Muscle of back (tissue), 11 donors: Measurements from ENCODE around the gene GCNT1. TPM values are rescaled to one million over a fixed set of nuclear protein-coding genes. Genes with fewer than 3 reads are reported as not detected.
"Not testable (repeated sequence)": the region's sequence is repeated elsewhere in the genome, so short reads cannot be mapped to it uniquely, and the experiment has no call there.

Source experiments
- DNase-seq, 3 donors: peaks; one replicate each; pipeline versions ENCODE4 v3.0.0 to v3.0.0-alpha.2; 2013
- polyA plus RNA-seq, 10 donors: library from polyadenylated mRNA; unstranded; fragments of 120-200 nt; gene quantifications; one replicate each; pipeline ENCODE4 v1.2.1, GENCODE V29; 2013; ENCODE audit not compliant: insufficient read length in 10 of 10

The GCNT1 gene
- polyA plus RNA-seq, 10 donors = 1.9 to 6.4 (median 3.6) TPM

DNA sequence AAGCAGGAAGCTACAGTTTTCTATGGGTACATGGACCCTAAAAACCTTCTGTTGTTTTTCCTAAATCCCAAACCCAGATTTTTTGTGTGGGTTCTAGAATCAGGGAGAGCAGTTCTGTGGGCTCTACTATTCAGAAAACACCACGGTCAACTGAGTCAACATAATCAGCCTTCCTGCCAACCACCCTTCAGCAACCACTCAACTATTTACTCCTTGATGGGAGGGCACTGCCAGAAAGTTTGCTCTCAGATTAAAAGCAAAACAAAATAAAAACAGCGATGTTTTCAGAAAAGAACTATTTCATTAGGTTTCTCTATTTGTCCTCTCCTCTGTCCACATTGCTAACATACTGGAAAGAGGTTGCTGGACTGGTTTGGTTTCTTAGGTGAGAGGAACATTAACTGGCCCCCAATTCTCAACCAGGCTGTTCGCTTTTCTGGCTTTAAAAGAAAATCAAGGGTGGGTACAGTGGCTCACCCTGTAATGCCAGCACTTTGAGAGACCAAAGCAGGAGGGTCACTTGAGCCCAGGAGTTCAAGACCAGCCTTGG is 72.3 kb downstream of the GCNT1 start:
- DNase-seq = no peak

DNA sequence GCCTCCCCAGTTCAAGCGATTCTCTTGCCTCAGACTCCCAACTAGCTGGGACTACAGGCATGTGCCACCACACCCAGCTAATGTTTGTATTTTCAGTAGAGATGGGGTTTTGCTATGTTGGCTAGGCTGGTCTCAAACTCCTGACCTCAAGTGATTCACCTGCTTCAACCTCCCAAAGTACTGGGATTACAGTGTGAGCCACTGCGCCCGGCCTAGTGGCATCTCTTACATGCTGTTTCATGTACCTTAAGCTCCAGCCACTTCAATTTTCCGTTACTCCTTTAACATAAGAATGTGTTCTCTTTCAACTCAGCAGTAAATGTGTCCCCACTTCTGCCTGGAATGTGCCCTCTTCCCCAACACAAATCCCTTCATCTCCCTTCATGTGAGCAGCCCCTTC is 73.9 kb downstream of the GCNT1 start:
- DNase-seq = not testable (repeated sequence)

DNA sequence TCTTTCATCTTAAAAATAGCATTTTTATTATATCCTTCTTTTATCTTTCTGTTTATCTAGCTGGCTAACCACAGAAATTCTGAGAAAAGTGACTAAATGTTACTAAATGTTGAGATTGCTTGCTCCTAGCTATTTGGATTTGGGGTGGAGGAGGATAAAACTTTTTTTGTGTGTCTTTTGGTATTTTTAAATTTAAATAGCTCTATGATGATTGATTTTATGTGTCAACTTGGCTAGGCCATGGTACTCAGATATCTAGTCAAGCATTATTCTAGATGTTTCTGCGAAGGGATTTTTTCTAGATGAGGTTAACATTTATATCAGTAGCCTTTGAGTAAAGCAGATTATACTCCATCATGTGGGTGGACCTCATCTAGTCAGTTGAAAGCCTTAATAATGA is 75.0 kb downstream of the GCNT1 start:
- DNase-seq = peak in 1 of 3 donors; percentile 50

DNA sequence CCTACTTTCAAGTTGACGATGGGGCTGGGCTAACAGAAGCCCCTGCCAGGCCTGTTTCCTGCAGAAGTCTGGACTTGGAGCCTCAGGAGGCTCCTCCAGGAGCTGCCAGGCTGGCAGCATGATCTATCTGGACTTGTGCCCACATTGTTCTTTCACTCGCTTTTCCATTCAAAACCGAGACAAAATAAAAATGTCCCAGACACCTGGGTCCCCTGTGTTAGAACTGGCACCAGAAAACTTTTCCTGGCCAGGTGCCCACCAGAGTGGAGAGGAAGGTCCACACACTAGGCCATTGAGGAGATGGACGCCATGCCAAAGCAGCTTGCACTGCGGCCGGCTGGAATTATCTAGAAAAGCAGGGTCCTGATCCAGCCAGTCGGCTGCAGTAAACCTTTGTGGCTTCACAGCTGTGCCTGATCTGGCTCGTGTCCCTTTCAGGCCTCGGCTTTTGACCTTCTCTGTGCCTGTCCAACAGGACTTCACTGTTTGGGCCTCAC is 78.2 kb downstream of the GCNT1 start:
- DNase-seq = peak in 1 of 3 donors; percentile 37

DNA sequence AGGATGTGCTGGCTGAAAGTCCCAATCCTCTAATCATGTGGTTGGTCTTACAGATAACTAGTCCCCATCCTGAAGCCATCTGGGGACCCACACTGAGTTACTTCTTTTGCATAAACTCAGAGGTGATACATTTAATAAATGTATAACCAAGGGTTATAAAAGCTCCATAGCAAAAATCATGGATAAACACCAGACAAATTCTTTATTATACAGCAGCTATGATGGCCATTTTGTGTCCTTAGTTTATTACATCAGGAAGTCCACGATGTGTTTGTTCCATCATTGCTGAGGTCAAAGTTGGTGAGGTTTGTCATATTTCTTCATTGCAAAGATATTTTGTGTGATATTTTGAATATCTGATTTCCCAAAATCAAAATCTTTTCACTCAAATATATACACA is 80.2 kb downstream of the GCNT1 start:
- DNase-seq = no peak

DNA sequence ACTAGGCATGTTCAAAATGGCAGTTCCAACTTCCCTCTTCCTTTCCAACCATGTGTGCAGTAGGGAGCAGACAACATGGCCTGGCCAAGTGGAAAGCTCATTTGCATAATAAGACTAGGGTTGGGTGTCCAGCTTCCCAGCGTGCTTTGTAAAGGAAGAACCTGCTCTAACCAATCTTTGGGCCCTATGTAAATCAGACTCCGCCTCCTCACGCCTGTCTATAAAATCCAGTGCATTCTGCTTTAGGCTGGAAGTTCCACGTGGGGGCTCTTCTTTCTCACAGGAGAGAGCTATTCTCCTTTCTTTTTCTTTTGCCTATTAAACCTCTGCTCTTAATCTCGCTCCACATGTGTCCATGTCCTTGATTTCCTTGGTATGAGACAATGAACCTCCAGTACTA is 83.4 kb downstream of the GCNT1 start:
- DNase-seq = no peak

DNA sequence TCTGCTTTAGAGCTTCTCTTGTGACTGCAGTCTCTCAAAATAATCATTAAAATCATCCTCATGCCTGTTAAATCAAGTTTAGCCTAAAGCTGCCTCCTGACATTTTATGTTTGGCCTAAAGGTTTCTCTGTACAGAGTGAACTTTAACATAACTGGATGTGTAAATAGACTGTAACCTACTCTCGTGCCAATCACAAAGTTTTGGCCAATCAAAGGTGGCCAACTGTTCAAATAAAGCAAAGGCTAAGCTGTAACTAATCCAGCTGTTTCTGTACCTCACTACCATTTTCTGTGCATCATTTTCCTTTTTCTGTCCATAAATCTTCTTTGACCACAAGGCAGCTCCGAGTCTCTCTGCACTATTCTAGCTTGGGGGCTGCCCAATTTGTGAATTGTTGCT is 86.2 kb downstream of the GCNT1 start:
- no peak for DNase-seq

DNA sequence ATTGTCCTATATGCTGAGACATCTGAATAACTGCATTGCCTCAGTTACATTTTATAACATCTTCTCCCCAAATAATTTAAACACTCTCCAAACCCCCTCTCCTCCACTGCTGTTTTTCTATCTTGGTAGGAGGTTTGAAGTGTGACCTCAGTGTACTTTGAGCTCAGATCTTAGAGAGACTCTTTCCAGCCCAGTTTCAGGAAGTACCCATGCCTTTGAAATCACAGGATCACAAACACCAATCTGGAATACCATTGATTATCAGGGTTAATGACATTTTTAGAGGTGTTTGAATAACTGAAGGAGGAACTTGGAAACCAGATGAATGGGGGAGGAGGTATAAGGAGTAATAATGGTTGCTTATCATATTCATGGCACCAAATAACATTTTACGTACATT is 93.2 kb downstream of the GCNT1 start:
- no peak for DNase-seq

DNA sequence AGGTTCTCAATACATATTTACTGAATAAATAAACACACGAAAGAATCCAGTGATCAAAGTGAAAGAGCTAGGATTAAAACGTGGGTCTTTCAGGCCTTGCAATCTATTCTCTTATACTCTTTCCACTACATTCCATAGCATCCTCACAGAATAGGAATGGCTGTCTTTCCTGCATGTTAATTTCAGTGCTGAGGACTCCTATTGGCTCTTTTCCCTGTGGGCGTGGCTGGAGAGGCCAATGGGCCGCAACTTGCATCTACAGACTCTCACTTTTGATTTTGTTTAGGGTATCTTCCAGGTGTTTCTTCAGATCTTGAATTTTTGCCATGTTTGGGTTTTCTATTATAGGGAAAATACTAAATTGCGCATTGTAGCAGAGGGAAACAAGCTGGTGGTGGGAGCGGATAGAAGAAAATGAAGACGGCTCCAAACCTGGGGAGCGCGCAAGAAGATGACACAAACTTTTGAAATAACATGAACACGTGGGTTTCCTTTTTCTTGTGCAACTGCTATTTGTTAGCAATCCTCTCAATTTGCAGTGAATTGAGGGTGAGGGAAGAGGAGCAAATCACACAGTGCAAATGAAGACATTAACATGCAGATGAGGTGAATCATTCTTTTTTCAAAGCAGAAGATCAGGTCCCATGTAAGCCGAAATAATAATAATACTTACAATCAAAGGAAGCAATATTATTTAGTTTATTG is 93.9 kb downstream of the GCNT1 start:
- DNase-seq = no peak

DNA sequence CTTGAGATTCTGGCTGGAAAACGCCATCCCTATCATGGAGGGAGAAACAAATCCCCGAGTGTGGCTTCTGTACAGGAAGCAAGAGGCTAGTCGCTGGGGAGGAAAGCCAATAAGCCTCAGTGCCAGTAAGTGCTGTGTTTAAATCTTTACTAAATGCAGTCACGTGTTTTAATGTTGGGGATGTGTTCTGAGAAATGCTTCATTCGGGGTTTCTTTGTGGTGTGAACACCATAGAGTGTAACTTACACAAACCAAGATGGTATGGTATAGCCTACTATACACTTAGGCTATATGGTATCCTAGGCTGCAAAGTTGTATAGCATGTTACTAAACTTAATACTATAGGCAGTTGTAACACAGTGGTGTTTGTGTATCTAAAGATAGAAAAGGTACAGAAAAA is 94.7 kb downstream of the GCNT1 start:
- DNase-seq = no peak

Other genes with a start within 250 kb of the GCNT1 start
- gene RFK, start 64.8 kb upstream of the GCNT1 start, polyA plus RNA-seq = 10 to 100 TPM; 11.7 to 20.9 (median 17.0) TPM